ENCODE results near the gene DGKQ. TPM values are rescaled to one million over a fixed set of nuclear protein-coding genes. Genes with fewer than 3 reads are reported as not detected.

DGKQ gene
- total and polyA plus RNA-seq, 9 of the 15 experiments (the other 6 are each of a cell fraction or from before 2014, with no cell fraction given), result 0.17 to 22.0 (median 5.6) TPM

- ATAC-seq, result no peak
- H3K4me2 ChIP-seq (ENCODE audit: insufficient read depth, low read length), result no peak overlapping the region
- no TSS peak for BruUV-seq (replicated peaks)
- no peak for FAIRE-seq
- in situ Hi-C loops (cut with MboI), result no loop called here
- ChIA-PET POLR2A (no interaction called here), CTCF (ENCODE audit: low intra/inter-chr PET ratio) (no interaction called here)
- H3K36me3 ChIP-seq (ENCODE audit: control insufficient read depth, insufficient read depth, low read length), result 0 out of 3 replicates have a peak, but pooled peaks cover 3% of the 10 kb centered on the region
- peaks cover 0 to 36% of the 10 kb centered on the region in 2 experiments; a peak in 2 of 5 replicates for H3K4me1 ChIP-seq (replicated peaks in 1 of 2; ENCODE audit: control insufficient read depth in 2 of 2, insufficient read depth in 2 of 2, low read length in 2 of 2)
- H3K9me3 ChIP-seq (replicated peaks; ENCODE audit: control insufficient read depth, insufficient read depth, low read depth, low read length), result no peaks in the 10 kb centered on the region
- intact Hi-C loops (cut with micrococcal nuclease), result no loop called here
- H3K27me3 ChIP-seq (ENCODE audit: control insufficient read depth in 2 of 2, insufficient read depth in 2 of 2, low read length in 2 of 2), result no peaks in the 10 kb centered on the region
- no peaks in the 10 kb centered on the region for H4K20me1 ChIP-seq (replicated peaks; ENCODE audit: control insufficient read depth, insufficient read depth, low read length)
- no peak overlapping the region for H2AFZ ChIP-seq (ENCODE audit: low read depth, low read length)
- DNase-seq (ENCODE audit: extremely low read depth in 1 of 4, low spot score in 3 of 4), result no peak
- no peak overlapping the region for H3K4me3 ChIP-seq
- H3K27ac ChIP-seq (ENCODE audit: extremely low read depth, low read depth, low read length), result no peak overlapping the region
- 0 out of 4 replicates have a peak overlapping the region, but pooled peaks of 1 of the 2 experiments have one; percentile 65 for H3K9ac ChIP-seq (ENCODE audit: insufficient read depth in 1 of 2, low read depth in 2 of 2, low read length in 2 of 2)
- no peaks in the 10 kb centered on the region for H3K9me1 ChIP-seq (ENCODE audit: control insufficient read depth, insufficient read depth, low read length)
- H3K79me2 ChIP-seq (ENCODE audit: control insufficient read depth, insufficient read depth, low read length), result no peaks in the 10 kb centered on the region
- 67% methylated on average over 17 of the region's 17 CpGs for WGBS (ENCODE audit: insufficient coverage, low coverage, missing lambda C conversion rate)
- TF ChIP-seq MEF2D (tag; conservative IDR thresholded peaks at IDR 0.05; ENCODE audit: low read depth) (no peak), ARID3B (CRISPR knock-in tag; IDR thresholded peaks at IDR 0.05; ENCODE audit: borderline replicate concordance) (no peak), RBBP5 (IDR thresholded peaks at IDR 0.05; ENCODE audit: borderline replicate concordance, insufficient read depth, low read length, poor library complexity, severe bottlenecking) (no peak), EHMT2 (IDR thresholded peaks at IDR 0.05) (no peak), ZNF23 (CRISPR knock-in tag; IDR thresholded peaks at IDR 0.05) (no peak), ZFP30 (CRISPR knock-in tag; IDR thresholded peaks at IDR 0.05; ENCODE audit: borderline replicate concordance) (no peak), ESRRA (IDR thresholded peaks at IDR 0.05; ENCODE audit: borderline replicate concordance, low read depth) (no peak), NFE2L1 (tag; IDR thresholded peaks at IDR 0.05; ENCODE audit: borderline replicate concordance, low read depth) (no peak), CEBPB (tag; IDR thresholded peaks at IDR 0.05) (no peak), ZNF668 (CRISPR knock-in tag; IDR thresholded peaks at IDR 0.05) (no peak), RB1 (IDR thresholded peaks at IDR 0.05; ENCODE audit: low read depth) (no peak), MTA3 (IDR thresholded peaks at IDR 0.05; ENCODE audit: borderline replicate concordance) (no peak), SIN3A (IDR thresholded peaks at IDR 0.05; ENCODE audit: borderline replicate concordance in 2 of 2, control insufficient read depth in 1 of 2, low read depth in 2 of 2, low read length in 2 of 2) (no peak), CBFA2T3 (IDR thresholded peaks at IDR 0.05) (no peak), ZNF165 (CRISPR knock-in tag; IDR thresholded peaks at IDR 0.05; ENCODE audit: borderline replicate concordance) (no peak), FOXK2 (conservative IDR thresholded peaks at IDR 0.05 in 1 of 2, IDR thresholded peaks at IDR 0.05 in 1 of 2; ENCODE audit: low read depth in 2 of 2) (no peak), GATAD2A (IDR thresholded peaks at IDR 0.05) (no peak), BCLAF1 (IDR thresholded peaks at IDR 0.05; ENCODE audit: borderline replicate concordance in 1 of 2, control insufficient read depth in 1 of 2, low read depth in 2 of 2, low read length in 1 of 2) (no peak)
These were observed 19.0 kb downstream of the DGKQ start for GRCh38 chr4:954211-955020.
